HG02642 (cell line): ENCODE data around the gene FAM120A.

Experiments
- ATAC-seq: cut with Tn5 transposase; IDR thresholded peaks from one replicate; pipeline ENCODE4 v1.9.1; 2021; ENCODE audit warnings: mild to moderate bottlenecking; ENCODE audit not compliant: unreplicated experiment, poor library complexity

The FAM120A gene

GRCh38 chr9:93574091-93574899 lies 122.8 kb downstream of the FAM120A start:
- no peak for ATAC-seq

- ATAC-seq, result no peak
These were observed 123.7 kb downstream of the FAM120A start for GRCh38 chr9:93574900-93575795.

DNA sequence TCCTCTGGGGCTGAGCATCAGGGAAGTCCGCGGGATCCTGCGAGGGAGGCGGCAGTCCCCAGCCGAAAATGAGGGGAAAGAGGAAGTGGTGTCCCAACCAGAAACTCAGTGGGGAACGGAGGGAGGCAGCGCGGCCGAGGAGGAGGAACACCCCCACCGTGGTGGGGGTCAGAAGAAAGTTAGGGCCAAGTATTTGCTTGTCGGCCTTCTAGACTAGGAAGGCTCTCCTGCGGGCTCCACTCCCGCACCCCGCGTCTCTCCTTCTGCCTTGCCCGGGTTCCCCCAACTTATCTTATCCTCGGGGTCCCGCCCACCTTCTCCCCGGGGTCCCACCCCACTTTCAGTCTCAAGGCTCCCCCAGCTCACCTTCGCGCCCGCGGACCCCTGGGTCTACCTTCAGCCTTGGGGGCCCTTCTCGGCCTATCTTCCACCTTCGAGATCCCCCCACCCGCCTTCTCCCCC lies 124.3 kb downstream of the FAM120A start:
- ATAC-seq, result peak; percentile 35

DNA sequence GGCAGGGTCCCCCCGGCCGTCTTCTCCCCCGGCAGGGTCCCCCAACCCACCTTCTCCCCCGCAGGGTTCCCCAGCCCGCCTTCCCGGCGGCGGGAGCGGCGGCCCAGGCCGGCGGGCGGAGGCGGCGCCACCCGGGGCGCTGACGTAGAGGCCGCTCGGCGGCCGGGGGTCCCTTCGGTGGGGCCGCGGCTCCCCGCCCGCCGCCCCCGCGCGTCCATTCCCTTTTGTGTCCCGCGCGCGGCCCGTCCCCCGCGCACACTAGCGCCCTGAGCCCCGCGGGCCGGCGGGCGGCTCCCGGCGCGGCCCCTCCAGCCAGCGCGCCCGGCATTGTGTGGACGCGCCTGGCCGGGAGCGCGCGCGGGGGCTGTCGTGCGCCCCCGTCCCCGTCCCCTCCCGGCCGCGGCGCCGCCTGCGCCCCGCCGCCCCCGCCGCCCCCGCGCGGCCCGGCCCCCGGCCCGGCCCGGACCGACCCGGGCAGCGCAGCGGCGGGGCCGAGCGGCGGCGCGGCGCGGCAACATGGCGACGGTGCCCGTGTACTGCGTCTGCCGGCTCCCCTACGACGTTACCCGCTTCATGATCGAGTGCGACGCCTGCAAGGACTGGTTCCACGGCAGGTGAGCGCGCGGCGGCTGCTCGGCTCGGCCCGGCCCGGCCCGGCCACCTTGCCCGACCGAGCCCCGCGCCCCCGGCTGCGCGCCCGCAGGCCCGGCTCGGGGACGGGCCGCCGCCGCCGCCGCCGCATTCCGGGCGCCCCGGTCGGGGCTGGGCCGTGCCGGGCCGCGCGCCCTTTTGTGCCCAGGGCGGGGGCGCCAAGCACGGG lies 125.0 kb downstream of the FAM120A start, which contains the start of gene PHF2:
Gene PHF2 (plus strand): TSS at position 327 of the 820 bp plus-strand sequence. CDS start 190 bp downstream, at position 517.
- peak; percentile 43 for ATAC-seq

DNA sequence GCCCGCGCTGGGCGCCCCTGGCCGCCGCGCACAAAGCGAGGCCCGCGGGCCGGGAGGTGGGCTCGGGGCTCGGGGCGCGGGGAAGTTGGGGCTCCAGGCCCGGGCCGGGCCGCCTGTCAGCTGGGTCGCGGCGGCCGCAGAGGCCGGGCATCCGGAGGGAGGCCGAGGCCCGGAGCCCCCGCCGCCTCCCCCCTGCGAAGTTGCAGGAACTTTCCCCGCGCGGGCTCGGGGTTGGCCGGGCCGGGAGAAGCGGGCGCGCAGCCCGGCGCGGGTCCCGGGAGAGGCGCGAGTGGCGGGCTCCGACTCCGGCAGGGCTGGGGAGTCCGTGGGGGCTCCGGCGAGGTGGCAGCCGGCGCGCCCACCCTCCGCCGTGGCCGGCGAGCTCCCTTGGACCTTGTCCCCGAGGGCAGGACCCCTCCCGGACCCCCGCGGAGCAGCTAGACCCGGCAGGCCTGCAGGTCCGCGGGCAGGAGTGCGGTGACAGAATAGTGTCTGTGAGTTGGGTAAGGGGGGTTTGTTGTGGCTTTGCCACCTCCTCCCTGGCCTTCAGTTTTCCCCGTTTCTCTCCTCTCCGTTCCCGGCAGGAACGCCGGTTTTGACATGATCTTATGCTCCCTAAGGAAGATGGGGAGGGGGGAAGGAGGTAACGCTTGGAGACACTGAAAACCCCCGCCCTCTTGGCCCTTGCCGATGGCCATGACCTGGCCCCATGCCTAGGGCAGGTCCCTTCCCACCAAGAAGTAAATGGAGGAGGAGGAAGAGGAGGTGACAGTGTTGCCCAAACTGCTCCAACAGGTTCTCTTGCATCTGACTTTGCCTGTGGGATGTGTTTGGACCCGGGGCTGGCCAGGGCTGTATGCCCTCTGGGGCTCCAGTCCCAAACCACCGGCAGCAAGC lies 125.8 kb downstream of the FAM120A start:
- ATAC-seq, result peak; percentile 23

GRCh38 chr9:93577975-93578682 lies 126.6 kb downstream of the FAM120A start:
- no peak for ATAC-seq

- no peak for ATAC-seq
These were observed 127.4 kb downstream of the FAM120A start for GRCh38 chr9:93578844-93579243.

- no peak for ATAC-seq
These were observed 128.4 kb downstream of the FAM120A start for GRCh38 chr9:93579711-93580516.

DNA sequence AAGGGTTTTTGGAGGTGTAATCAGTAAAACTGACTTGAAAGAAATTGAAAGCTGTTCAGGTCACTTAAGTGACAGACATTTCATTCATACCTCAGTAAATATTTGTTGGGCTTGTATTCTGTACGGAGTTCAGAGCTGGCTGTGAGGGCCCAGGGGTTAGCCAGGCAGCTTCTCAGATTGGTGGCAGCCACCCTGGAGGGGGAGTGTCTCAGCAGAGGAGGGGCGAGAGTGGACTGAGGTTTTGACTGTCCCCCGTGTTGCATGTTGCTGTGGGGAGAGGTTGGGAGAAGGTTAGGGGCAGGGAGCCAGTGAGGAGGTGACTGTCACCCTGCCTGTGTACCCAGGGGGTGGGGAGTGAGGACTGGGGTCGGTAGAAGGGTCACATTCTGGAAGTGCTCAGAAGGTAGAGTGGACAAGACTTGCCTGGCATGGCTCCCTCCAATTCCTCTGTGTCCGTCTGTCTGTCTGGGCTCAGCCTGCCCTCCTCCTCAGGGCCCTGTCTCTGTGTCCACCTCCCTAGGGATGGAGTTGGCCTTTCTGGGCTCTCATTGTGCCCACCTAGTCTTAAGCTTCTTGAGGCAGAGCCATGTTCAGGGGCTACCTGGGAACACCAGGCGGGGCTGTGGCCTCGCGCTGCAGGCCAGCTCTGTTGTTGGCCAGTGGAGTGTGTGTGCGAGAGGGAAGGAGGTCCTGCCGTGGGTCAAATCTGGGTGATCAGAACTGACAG lies 129.3 kb downstream of the FAM120A start:
- no peak for ATAC-seq

GRCh38 chr9:93582115-93582514 lies 130.6 kb downstream of the FAM120A start:
- ATAC-seq, result no peak

- no peak for ATAC-seq
These were observed 131.1 kb downstream of the FAM120A start for GRCh38 chr9:93582550-93582949.

DNA sequence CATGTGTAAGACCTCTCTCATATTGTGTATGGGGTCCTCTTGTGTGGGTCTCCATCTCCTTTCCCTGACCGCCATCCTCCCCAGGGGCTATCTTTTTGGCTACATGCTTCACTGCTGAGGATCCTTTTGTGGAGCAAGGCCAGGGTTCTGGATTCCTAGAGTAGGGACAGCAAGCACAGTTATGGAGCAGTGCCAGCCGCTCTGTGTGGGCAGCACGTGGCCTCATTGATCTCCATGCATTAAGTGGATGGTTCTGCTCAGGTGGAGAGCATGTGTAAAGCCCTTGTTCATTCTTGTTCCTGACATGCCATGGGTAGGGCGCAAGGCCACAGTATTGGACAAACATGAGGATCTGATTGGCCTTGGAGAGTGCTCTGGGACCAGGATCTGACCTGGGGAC lies 133.8 kb downstream of the FAM120A start:
- no peak for ATAC-seq

DNA sequence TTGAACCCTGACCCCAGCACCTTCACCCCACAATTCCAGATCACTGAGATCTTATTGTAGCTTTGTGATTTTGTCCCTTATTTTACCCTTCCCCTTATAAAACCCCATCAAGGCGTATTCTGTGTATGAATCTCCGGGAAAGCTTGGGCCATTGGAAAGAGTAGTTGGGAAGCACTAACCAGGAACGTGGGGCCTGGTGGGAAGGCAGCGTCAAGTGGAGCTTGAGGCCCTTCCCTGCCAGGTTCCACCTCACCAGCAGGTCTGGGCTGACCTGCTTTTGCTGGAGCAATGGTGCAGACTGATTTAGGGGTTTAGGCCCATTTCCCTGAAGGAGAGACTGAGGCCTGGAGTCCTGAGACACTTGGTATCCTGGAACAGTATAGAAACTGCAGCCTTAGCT lies 134.2 kb downstream of the FAM120A start:
- no peak for ATAC-seq

GRCh38 chr9:93586290-93587057 lies 135.0 kb downstream of the FAM120A start:
- no peak for ATAC-seq

DNA sequence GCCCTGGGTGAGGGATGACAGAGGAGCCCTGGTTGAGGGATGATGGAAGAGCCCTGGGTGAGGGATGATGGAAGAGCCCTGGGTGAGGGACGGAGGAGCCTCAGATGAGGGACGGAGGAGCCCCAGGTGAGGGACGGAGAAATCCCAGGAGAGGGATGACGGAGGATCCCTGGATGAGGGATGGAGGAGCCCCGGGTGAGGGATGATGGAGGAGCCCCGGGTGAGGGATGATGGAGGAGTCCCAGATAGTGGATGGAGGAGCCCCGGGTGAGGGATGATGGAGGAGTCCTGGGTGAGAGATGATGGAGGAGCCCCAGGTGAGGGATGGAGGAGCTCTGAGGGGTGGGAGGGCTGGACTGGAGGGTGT lies 135.8 kb downstream of the FAM120A start:
- ATAC-seq, result no peak

DNA sequence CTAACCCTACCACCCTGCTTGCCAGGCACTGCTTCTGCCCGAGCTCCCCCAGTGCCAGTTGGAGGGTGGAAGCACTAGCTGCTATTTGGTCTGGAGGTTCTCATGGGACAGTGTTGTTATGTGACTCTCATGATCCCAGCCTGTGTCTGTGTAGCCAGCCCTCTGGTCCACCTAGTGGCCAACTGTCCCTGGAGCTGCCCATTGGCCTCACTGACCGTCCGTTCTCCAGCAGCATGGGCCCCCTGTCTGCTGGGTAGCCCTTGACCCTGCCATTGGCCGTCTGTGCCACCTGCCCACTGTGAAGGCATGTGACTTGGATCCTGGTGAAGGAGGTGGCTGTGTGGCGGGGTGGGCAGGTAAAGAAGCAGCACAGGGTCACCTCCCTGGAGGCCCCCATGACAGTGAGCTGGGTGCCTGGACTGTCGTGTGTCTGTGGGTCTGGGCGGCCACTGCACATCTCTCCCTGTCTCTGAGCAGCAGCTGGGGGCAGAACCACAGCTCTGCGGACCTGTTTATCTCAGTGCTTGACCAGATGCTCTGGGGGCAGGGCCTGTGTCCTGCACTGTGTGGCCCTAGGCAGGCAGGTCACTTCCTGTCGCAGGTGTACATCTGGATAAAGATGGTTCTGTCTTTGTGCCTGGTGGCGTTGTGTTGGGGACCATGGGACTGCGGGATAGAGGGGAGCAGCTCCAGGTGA lies 136.3 kb downstream of the FAM120A start:
- ATAC-seq, result no peak
